ENCODE measurements around the gene REXO5.

Gene REXO5

GRCh38 chr16:20806168-20807050 lies at the start of gene REXO5, which contains the start of gene ERI2 (continued):
- TF ChIP-seq ZEB2 (tag by site-specific recombination; IDR thresholded peaks at IDR 0.05) (peak; percentile 89), ZNF221 (tag by site-specific recombination; IDR thresholded peaks at IDR 0.05; ENCODE audit: borderline replicate concordance) (no peak), ZNF146 (tag by site-specific recombination; IDR thresholded peaks at IDR 0.05) (no peak), WT1 (tag by site-specific recombination; IDR thresholded peaks at IDR 0.05) (peak; percentile 63), ZNF843 (tag by site-specific recombination; IDR thresholded peaks at IDR 0.05) (peak; percentile 59; the same call in 1 of the 2 replicates), GLIS2 (tag by site-specific recombination; IDR thresholded peaks at IDR 0.05) (no peak), REPIN1 (tag by site-specific recombination; IDR thresholded peaks at IDR 0.05; ENCODE audit: low read depth) (no peak), ZNF292 (tag by site-specific recombination; IDR thresholded peaks at IDR 0.05; ENCODE audit: borderline replicate concordance, low read depth) (no peak), ZNF19 (tag by site-specific recombination; IDR thresholded peaks at IDR 0.05; ENCODE audit: low read depth) (no peak), GLI4 (tag by site-specific recombination; IDR thresholded peaks at IDR 0.05) (0 out of 2 replicates have a peak, but pooled peaks have one; percentile 32), ZNF157 (tag by site-specific recombination; IDR thresholded peaks at IDR 0.05) (no peak), ZFHX2 (tag by site-specific recombination; conservative IDR thresholded peaks at IDR 0.05) (peak; percentile 46), ZNF398 (tag by site-specific recombination; IDR thresholded peaks at IDR 0.05) (peak; percentile 33; the same call in 1 of the 2 replicates), INSM2 (tag by site-specific recombination; IDR thresholded peaks at IDR 0.05) (peak; percentile 40; the same call in 1 of the 2 replicates), PRDM2 (tag by site-specific recombination; IDR thresholded peaks at IDR 0.05; ENCODE audit: borderline replicate concordance) (no peak), ZNF391 (tag by site-specific recombination; IDR thresholded peaks at IDR 0.05; ENCODE audit: borderline replicate concordance, low read depth) (no peak), ZBTB49 (tag by site-specific recombination; IDR thresholded peaks at IDR 0.05; ENCODE audit: low read depth) (no peak), ZNF366 (tag by site-specific recombination; conservative IDR thresholded peaks at IDR 0.05) (peak; percentile 70), ZNF626 (tag by site-specific recombination; IDR thresholded peaks at IDR 0.05) (no peak), ZNF16 (tag by site-specific recombination; IDR thresholded peaks at IDR 0.05; ENCODE audit: low read depth) (no peak), HOXD13 (CRISPR knock-in tag; IDR thresholded peaks at IDR 0.05; ENCODE audit: borderline replicate concordance) (no peak), KLF7 (tag by site-specific recombination; IDR thresholded peaks at IDR 0.05; ENCODE audit: borderline replicate concordance) (no peak; the same call in 1 of the 2 replicates), ZNF777 (tag by site-specific recombination; IDR thresholded peaks at IDR 0.05; ENCODE audit: borderline replicate concordance) (0 out of 2 replicates have a peak, but pooled peaks have one; percentile 48), ZBTB10 (tag by site-specific recombination; IDR thresholded peaks at IDR 0.05) (peak; percentile 68; the same call in 1 of the 2 replicates)
